Sigmoid colon (tissue), 7 donors: ENCODE results near the gene CCDC146. TPM values are rescaled to one million over a fixed set of nuclear protein-coding genes. Genes with fewer than 3 reads are reported as not detected.
A peak's percentile ranks its signal among the peaks of the same experiment; 100 is the strongest.

Experiments
- DNase-seq: peaks from one replicate; pipeline ENCODE4 v3.0.0-alpha.2; 2019
- H3K27ac ChIP-seq, 4 donors: fragments of 200-600 bp; sonication (generic); one replicate each; pipeline ENCODE4 v1.5.1; 2016 to 2019; ENCODE audit warnings: mild to moderate bottlenecking in 1 of 4
- H3K27me3 ChIP-seq, 3 donors: fragments of 200-600 bp; sonication (generic); one replicate each; pipeline ENCODE4 v1.5.1; 2019; ENCODE audit warnings: mild to moderate bottlenecking in 1 of 3
- H3K36me3 ChIP-seq, 4 donors: fragments of 200-600 bp; sonication (generic); one replicate each; pipeline ENCODE4 v1.5.1; 2016 to 2019
- H3K4me1 ChIP-seq, 4 donors: fragments of 200-600 bp; sonication (generic); one replicate each; pipeline ENCODE4 v1.5.1; 2017 to 2019
- H3K4me3 ChIP-seq, 4 donors: fragments of 200-600 bp; sonication (generic); one replicate each; pipeline ENCODE4 v1.5.1; 2017 to 2019; ENCODE audit warnings: mild to moderate bottlenecking in 2 of 4, moderate library complexity in 1 of 4
- H3K9me3 ChIP-seq, 4 donors: fragments of 200-600 bp in 3 of 4; sonication (generic) in 3 of 4; one replicate each; pipeline versions ENCODE4 v1.5.1 to v1.6.1; 2013 to 2019
- CTCF ChIP-seq, 4 experiments: fragments of 450-650 bp in 3 of 4; fragments of 200-600 bp in 1 of 4; IDR thresholded peaks; one replicate each; pipeline ENCODE4 v1.5.1; 2016 to 2019; ENCODE audit warnings: antibody characterized with exemption in 4 of 4, mild to moderate bottlenecking in 3 of 4, moderate library complexity in 2 of 4
- EP300 ChIP-seq, 4 donors: sonication (generic); formaldehyde crosslinking; IDR thresholded peaks; one replicate each; pipeline ENCODE4 v1.6.1; 2017; ENCODE audit warnings: antibody characterized with exemption in 4 of 4
- POLR2A ChIP-seq, 2 donors: fragments of 450-650 bp; IDR thresholded peaks; one replicate each; pipeline ENCODE4 v1.6.1; 2016; ENCODE audit warnings: antibody characterized with exemption in 2 of 2, mild to moderate bottlenecking in 2 of 2, moderate library complexity in 2 of 2
- POLR2AphosphoS5 ChIP-seq, 4 donors: sonication (generic); formaldehyde crosslinking; IDR thresholded peaks; one replicate each; pipeline ENCODE4 v1.6.1; 2017; ENCODE audit warnings: antibody characterized with exemption in 4 of 4
- WGBS, 2 donors: extraction: QIAGEN DNeasy Blood & Tissue Kit; methylation state at CpG; one replicate each; pipeline ENCODE4 v1.1.7; 2013; 5-methylcytosine and 5-hydroxymethylcytosine counted together
- intact Hi-C: fragments of 100-400 bp; cut with DNase I; formaldehyde crosslinking; loops from one replicate; pipeline ENCODE4 v1.15.1; 2023
- polyA plus RNA-seq, 3 donors: library from polyadenylated mRNA; stranded (reverse); fragments of 200-250 nt; gene quantifications; one replicate each; pipeline ENCODE4 v1.2.3, GENCODE V29; 2013
- total RNA-seq, 4 donors: library from RNA; depleted of rRNA; stranded (reverse); fragments of >200 nt; gene quantifications; one replicate each; pipeline ENCODE4 v1.1.0, GENCODE V29; 2016
- donor health status: healthy with polysubstance abuse.
- donor health status: Bipolar disorder and iron deficiency.
- donor health status: healthy.

CCDC146 gene
- total and polyA plus RNA-seq, 7 donors: 2.3 to 45.7 (median 18.4) TPM

GRCh38 chr7:77200542-77200941 is 78.1 kb downstream of the CCDC146 start:
- DNase-seq: no peak
- TF ChIP-seq POLR2A (IDR thresholded peaks at IDR 0.05): no peak
- no peak for TF ChIP-seq EP300 (IDR thresholded peaks at IDR 0.05)
- no peak for TF ChIP-seq CTCF (IDR thresholded peaks at IDR 0.05)
- TF ChIP-seq POLR2AphosphoS5 (IDR thresholded peaks at IDR 0.05): no peak
- Histone ChIP-seq H3K27ac (peak overlapping the region; percentile 67 to 89 (median 80)), H3K36me3 (no peaks in the 10 kb centered on the region), H3K27me3 (no peaks in the 10 kb centered on the region), H3K9me3 (no peaks in the 10 kb centered on the region), H3K4me3 (peak overlapping the region in 2 of 4 donors; percentile 57 to 59), H3K4me1 (peaks cover 0 to 38% (median 19%) of the 10 kb centered on the region in 4 donors)
- intact Hi-C loops: no loop called here
- WGBS, 2 donors: 74 to 76% methylated on average over 2 of the region's 2 CpGs

GRCh38 chr7:77202481-77202976 is 80.1 kb downstream of the CCDC146 start:
- no peak for DNase-seq
- Histone ChIP-seq H3K36me3 (no peaks in the 10 kb centered on the region), H3K9me3 (no peaks in the 10 kb centered on the region), H3K4me3 (no peak overlapping the region), H3K4me1 (peaks cover 0 to 33% (median 12%) of the 10 kb centered on the region in 4 donors), H3K27me3 (no peaks in the 10 kb centered on the region), H3K27ac (no peak overlapping the region)
- 66 to 71% methylated on average over 4 of the region's 4 CpGs for WGBS, 2 donors
- intact Hi-C loops: no loop called here
- TF ChIP-seq EP300 (IDR thresholded peaks at IDR 0.05) (no peak), CTCF (IDR thresholded peaks at IDR 0.05) (no peak), POLR2AphosphoS5 (IDR thresholded peaks at IDR 0.05) (no peak), POLR2A (IDR thresholded peaks at IDR 0.05) (no peak)

GRCh38 chr7:77205706-77206105 is 83.3 kb downstream of the CCDC146 start:
- Histone ChIP-seq H3K4me3 (no peak overlapping the region), H3K9me3 (peaks cover 0 to 12% (median 0%) of the 10 kb centered on the region in 4 donors), H3K36me3 (no peaks in the 10 kb centered on the region), H3K27me3 (no peaks in the 10 kb centered on the region), H3K27ac (no peak overlapping the region), H3K4me1 (peaks cover 0 to 7% (median 5%) of the 10 kb centered on the region in 4 donors)
- no peak for DNase-seq
- TF ChIP-seq CTCF (IDR thresholded peaks at IDR 0.05): no peak
- TF ChIP-seq POLR2A (IDR thresholded peaks at IDR 0.05): no peak
- no peak for TF ChIP-seq EP300 (IDR thresholded peaks at IDR 0.05)
- no peak for TF ChIP-seq POLR2AphosphoS5 (IDR thresholded peaks at IDR 0.05)
- 96 to 99% methylated on average over 3 of the region's 3 CpGs for WGBS, 2 donors
- intact Hi-C loops: no loop called here

GRCh38 chr7:77208416-77208815 is 86.0 kb downstream of the CCDC146 start:
- Histone ChIP-seq H3K27ac (no peak overlapping the region), H3K4me3 (no peak overlapping the region), H3K9me3 (peaks cover 0 to 12% (median 0%) of the 10 kb centered on the region in 4 donors), H3K4me1 (no peaks in the 10 kb centered on the region), H3K27me3 (no peaks in the 10 kb centered on the region), H3K36me3 (no peaks in the 10 kb centered on the region)
- TF ChIP-seq POLR2AphosphoS5 (IDR thresholded peaks at IDR 0.05): no peak
- TF ChIP-seq CTCF (IDR thresholded peaks at IDR 0.05): no peak
- TF ChIP-seq POLR2A (IDR thresholded peaks at IDR 0.05): no peak
- no peak for TF ChIP-seq EP300 (IDR thresholded peaks at IDR 0.05)
- DNase-seq: no peak
- intact Hi-C loops: no loop called here
